ENCODE measurements around the gene RPL15.

The RPL15 gene

GRCh38 chr3:23964537-23965235 lies 47.8 kb downstream of the RPL15 start:
- no peak overlapping the region for H2AFZ ChIP-seq (ENCODE audit: low read depth)
- H4K20me1 ChIP-seq (ENCODE audit: insufficient read depth), result no peaks in the 10 kb centered on the region
- H3K27me3 ChIP-seq (ENCODE audit: insufficient read depth, low read depth), result no peaks in the 10 kb centered on the region
- H3K79me2 ChIP-seq (ENCODE audit: insufficient read depth, low read depth), result no peaks in the 10 kb centered on the region
- no peaks in the 10 kb centered on the region for H3K4me1 ChIP-seq (ENCODE audit: low read depth, poor library complexity, severe bottlenecking)
- H3K4me2 ChIP-seq, result no peak overlapping the region
- no peak overlapping the region for H3K27ac ChIP-seq
- H3K36me3 ChIP-seq (ENCODE audit: insufficient read depth), result no peaks in the 10 kb centered on the region
- no peak overlapping the region for H3K9ac ChIP-seq
- no peak overlapping the region for H3K4me3 ChIP-seq (IDR thresholded peaks at IDR 0.05; ENCODE audit: insufficient read depth, low read depth, low read length)
- TF ChIP-seq CTCF (conservative IDR thresholded peaks at IDR 0.05; ENCODE audit: low read depth, low read length), result no peak

- TF ChIP-seq CTCF (conservative IDR thresholded peaks at IDR 0.05; ENCODE audit: low read depth, low read length), result no peak
- H3K79me2 ChIP-seq (ENCODE audit: insufficient read depth, low read depth), result no peaks in the 10 kb centered on the region
- no peaks in the 10 kb centered on the region for H3K36me3 ChIP-seq (ENCODE audit: insufficient read depth)
Measured at GRCh38 chr3:23966328-23966727, 49.4 kb downstream of the RPL15 start.

GRCh38 chr3:23968463-23969184 lies 51.7 kb downstream of the RPL15 start:
- Histone ChIP-seq H3K27ac (no peak overlapping the region), H3K4me2 (no peak overlapping the region), H3K4me3 (IDR thresholded peaks at IDR 0.05; ENCODE audit: insufficient read depth, low read depth, low read length) (no peak overlapping the region), H3K36me3 (ENCODE audit: insufficient read depth) (no peaks in the 10 kb centered on the region), H2AFZ (ENCODE audit: low read depth) (no peak overlapping the region), H3K4me1 (ENCODE audit: low read depth, poor library complexity, severe bottlenecking) (no peaks in the 10 kb centered on the region), H3K79me2 (ENCODE audit: insufficient read depth, low read depth) (no peaks in the 10 kb centered on the region), H4K20me1 (ENCODE audit: insufficient read depth) (no peaks in the 10 kb centered on the region), H3K27me3 (ENCODE audit: insufficient read depth, low read depth) (no peaks in the 10 kb centered on the region), H3K9ac (no peak overlapping the region)
- TF ChIP-seq CTCF (conservative IDR thresholded peaks at IDR 0.05; ENCODE audit: low read depth, low read length), result no peak

More at GRCh38 chr3:23966328-23966727, 49.4 kb downstream of the RPL15 start:
- no peak overlapping the region for H3K27ac ChIP-seq
- H3K4me3 ChIP-seq (IDR thresholded peaks at IDR 0.05; ENCODE audit: insufficient read depth, low read depth, low read length), result no peak overlapping the region
- H3K4me2 ChIP-seq, result no peak overlapping the region
- H3K27me3 ChIP-seq (ENCODE audit: insufficient read depth, low read depth), result no peaks in the 10 kb centered on the region
- H3K4me1 ChIP-seq (ENCODE audit: low read depth, poor library complexity, severe bottlenecking), result no peaks in the 10 kb centered on the region
- H2AFZ ChIP-seq (ENCODE audit: low read depth), result no peak overlapping the region
- no peaks in the 10 kb centered on the region for H4K20me1 ChIP-seq (ENCODE audit: insufficient read depth)
- H3K9ac ChIP-seq, result no peak overlapping the region

- Histone ChIP-seq H3K4me2 (no peak overlapping the region), H3K9ac (no peak overlapping the region), H3K4me3 (IDR thresholded peaks at IDR 0.05; ENCODE audit: insufficient read depth, low read depth, low read length) (no peak overlapping the region), H3K27ac (no peak overlapping the region), H3K36me3 (ENCODE audit: insufficient read depth) (no peaks in the 10 kb centered on the region), H3K27me3 (ENCODE audit: insufficient read depth, low read depth) (no peaks in the 10 kb centered on the region), H2AFZ (ENCODE audit: low read depth) (no peak overlapping the region), H4K20me1 (ENCODE audit: insufficient read depth) (no peaks in the 10 kb centered on the region), H3K4me1 (ENCODE audit: low read depth, poor library complexity, severe bottlenecking) (no peaks in the 10 kb centered on the region), H3K79me2 (ENCODE audit: insufficient read depth, low read depth) (no peaks in the 10 kb centered on the region)
- no peak for TF ChIP-seq CTCF (conservative IDR thresholded peaks at IDR 0.05; ENCODE audit: low read depth, low read length)
Measured at GRCh38 chr3:23969393-23969792, 52.5 kb downstream of the RPL15 start.
